GM19463 (cell line): ENCODE data around the gene CLEC19A.

Experiments used
- ATAC-seq: cut with Tn5 transposase; IDR thresholded peaks from one replicate; pipeline ENCODE4 v1.9.1; 2021; ENCODE audit warnings: mild to moderate bottlenecking, moderate library complexity; ENCODE audit not compliant: unreplicated experiment

CLEC19A gene

DNA sequence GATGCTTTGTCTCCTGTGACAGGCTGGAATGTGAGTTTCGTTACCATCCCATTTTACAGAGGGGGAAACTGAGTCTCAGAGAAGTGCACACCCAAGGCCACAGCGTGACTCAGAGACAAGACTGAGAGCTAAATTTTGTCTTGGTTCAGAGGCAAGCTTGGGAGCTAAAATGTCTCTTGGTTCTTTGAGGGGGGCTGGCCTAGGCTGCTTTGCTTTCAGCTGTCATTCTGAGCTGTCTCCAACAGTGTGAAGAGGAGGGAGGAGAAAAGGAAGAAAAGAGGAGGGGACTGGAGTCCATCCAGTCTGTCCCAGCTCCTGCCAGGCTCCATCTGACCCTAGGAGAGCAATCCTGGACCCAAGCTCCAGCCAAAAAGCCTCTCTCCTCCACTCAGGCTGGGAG is at the start of gene CLEC19A:
Gene CLEC19A (plus strand): TSS at position 301 of the 400 bp plus-strand sequence. CDS start 121 bp downstream, outside the sequence.
- no peak for ATAC-seq

DNA sequence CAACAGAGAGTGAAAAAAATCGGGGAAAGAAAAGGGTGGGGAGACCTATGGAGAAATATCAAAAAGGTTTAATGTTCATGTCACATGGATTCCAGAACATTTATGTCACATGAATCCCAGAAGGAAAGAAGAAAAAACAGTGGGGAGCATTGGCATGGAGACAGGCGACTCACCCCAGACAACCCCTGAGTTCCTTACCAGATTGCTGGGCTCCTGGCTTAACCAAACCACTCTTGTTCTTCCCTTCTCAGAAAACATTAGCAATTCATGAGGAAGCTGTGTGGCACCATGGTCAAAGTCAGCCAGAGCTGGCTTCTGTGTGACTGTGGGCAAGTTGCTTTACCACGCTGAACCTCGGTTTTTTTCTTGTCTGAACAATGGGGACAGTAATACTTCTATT is 49.6 kb upstream of the CLEC19A start:
- no peak for ATAC-seq

DNA sequence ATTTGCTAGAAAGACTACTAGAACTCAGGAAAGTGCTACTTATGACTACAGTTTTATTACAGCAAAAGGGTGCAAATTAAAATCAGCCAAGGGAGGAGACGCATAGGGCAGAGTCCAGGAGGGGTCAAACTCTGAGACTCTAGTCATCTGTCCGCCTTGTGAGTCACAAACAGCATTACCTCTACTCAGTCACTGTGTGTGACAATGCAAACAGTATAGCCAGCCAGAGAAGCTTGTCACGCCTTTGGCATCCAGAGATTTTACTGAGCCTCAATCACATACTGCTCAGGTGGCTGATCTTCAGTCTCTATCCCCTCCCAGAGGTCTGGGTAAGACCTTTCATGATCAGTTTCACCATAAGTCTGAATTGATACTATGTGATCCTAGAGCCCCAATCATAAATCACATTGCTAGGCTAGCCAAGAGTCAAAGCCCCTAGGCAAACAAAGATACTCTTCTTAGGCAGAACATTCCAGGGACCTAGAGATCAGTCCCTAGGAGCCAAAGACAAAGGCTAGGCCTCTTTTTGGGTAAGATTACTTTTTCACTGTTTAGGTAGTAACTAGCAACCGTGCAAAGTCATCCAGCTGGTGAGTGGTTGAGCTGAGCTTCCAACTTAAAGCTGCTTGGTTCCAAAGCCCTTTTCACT is 48.8 kb upstream of the CLEC19A start:
- ATAC-seq = no peak

DNA sequence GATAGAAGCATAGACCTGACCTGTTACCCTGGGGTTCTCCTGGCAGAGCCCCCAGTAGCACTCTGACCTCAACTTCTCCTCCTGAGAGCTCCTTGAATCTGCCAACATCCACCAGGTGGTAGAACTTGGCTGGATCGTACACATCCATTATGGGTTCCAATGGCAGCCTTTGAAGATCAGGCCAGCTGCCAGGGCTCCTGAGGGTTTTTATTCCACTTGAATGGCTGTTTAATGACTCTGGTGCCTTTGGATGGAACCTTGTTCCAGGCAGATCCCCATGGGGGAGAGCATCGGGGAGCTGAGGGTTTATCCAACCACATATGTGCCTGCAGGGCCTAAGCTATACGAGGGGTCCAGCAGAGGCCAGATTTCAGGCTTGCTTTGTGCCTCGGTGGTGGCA is 47.1 kb upstream of the CLEC19A start:
- no peak for ATAC-seq

DNA sequence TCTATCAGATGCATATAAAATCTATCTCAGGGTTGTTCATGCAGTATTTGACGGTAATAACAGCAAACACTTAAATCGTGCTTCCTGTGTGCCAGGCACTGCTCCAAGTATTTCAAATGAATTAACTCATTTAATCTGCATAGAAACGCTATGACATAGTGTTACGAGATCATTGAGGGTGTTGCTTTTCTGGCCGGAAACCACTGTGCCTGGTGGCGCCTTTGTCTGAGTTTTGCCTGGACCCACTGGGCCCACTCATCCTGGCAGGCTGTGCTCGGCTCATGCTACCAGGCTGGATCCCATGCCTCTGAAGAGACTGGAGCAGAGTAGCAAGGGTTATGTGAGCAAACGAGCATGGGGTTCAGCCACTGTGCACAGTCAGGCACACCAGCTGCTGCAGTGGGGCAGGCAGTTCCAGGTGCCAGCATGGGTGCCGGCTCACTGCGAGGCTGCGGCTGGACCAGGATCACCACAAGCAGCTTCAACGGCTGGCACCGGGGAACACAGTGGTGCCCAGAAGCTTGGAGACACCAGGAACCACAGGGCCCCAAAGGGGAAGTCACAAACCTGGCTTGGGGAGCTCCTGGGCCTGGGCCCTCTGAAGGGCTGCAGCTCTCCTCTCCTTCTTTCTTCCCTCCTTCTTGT is 45.9 kb upstream of the CLEC19A start:
- no peak for ATAC-seq

DNA sequence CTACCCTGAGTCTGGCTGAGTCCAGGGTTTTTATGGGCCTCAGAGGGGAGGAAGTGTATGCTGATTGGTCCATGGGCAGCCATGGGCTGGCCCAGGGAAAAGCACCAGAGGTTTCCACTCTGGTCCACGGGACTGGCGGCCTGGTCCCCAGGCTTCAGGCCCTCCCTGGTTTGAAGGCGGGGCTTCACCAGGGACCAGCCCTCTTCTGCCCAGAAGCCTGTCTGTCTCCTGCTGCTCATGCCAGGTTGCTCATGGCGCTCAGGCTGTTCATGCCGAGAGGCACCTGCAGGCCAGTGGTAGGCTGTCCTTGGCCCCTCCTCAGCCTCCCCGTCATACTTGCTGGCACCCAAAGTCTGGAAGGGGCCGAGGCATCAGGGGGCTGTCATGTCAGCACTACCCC is 45.0 kb upstream of the CLEC19A start:
- no peak for ATAC-seq

DNA sequence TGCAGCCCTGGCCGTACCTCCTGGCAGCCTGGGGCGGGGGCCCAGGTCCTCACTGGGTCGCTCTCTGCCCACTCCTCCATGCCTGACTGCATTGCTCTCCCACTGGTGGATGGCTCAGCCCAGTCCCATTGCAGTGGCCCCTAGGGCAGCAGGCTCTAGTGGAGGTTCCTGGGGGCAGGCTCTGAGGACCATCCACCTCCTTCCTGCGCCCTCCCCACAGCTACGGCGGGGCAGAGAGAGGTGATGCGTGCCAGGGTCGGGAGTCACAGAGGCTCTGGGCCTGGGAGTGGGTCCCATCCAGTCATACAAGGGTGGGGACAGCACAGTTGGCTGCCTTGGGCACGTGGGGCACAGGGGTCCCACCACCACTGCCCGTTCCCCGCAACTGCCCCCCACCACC is 44.0 kb upstream of the CLEC19A start:
- ATAC-seq = no peak

DNA sequence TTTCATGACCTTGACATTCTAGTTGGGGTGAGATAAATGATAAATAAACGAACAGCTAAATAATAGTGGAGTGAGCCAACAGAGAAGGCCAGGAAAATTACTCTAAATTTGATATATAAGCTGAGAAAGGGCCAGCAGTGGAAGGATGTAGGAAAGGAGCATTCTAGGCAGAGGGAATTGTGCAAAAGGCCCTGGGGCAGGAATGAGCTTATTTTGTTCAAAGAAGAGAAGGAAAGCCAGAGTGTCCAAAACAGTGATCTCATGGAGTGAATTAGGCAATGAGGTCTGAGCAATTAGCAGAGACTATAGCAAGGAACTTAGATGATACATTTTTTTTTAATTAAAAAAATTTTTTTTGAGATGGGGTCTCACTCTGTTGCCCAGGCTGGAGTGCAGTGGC is 43.3 kb upstream of the CLEC19A start:
- ATAC-seq = no peak

DNA sequence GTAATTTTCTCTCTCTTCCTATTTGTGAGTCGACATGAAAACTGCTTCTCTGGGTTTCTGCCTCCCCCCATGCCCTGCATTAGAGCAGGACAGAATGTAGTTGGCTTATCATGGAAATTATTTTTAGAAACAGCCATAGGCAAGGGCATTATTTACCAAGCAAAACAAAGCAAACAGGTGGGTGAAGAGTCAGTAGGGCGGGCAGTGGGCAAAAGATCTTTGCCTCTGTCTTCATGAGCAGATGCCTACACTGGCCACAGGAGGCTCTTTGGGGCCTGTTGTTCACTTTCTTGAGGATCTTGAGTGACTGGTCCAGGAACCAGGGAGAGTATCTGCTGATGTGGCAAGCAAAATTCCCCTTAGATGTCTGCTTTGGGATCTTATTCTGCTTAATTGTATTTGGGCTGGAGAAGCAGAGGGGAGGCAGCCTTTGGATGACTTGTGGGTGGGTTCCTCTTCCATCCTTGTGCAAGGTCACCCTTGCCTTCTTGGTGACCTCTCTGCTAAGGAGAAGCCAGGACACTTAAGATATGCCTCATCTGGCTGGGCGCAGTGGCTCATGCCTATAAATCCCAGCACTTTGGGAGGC is 42.5 kb upstream of the CLEC19A start:
- no peak for ATAC-seq

DNA sequence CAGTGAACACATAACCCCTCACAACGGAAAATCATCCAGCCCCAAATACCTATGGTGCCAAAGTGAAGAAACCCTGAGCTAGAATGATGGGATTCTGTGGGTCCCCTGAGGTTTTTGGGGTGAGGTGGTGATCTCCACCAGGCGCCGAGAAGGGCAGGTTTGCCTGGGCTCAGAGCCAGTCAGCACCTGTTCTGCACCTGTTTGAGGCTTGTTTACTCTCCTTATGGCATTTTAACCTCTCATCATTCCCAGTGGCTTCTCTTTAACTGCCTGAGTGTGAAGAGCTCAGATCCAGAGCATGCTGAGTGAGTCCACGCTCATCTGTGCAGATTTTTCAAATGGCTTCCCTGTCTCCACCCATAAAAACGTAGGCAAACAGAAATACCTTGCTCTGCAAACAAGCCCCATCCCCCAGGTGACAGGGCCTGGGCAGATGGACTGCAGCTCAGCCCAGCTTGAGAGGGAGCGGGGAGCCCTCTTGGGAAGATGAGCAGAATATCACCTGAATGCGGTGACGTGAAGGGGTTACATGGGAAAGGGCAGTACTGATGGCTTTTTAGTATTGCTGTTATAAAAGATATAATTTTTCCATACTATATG is 40.1 kb upstream of the CLEC19A start:
- no peak for ATAC-seq

DNA sequence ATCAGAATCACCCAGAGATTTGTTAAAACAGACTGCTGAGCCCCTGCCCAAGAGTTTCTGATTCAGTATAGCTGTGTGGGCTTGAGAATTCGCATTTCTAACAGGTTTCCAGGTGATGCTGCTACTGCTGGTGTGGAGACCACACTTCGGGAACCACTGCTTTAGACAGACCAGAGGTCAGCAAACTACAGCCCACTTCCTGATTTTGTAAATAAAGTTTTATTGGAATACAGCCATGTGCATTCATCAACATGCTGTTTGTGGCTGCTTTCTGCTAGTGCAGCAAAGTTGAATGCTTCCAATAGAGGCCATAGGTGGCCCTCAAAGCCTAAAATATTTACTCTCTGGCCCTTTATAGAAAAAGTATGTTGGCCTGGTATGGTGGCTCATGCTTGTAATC is 32.6 kb upstream of the CLEC19A start:
- no peak for ATAC-seq

DNA sequence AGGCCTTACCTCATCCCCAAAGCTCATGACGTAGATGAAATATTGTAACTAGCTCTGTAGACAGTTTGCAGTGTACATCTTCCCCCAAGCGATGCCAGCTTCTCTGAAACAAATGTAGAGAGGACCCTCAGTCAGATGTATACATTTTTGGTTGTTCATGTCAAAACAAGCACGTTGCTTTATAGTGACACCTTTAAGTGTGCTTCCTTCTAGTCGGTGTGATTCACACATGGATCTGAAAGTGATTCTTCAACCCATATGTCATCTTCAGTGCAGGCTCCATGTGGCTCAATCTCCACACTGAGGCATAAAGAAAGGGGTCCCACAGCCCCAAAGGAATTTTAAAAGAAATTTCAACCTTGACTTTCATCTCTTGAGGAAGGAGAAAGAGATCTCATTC is 30.9 kb upstream of the CLEC19A start:
- ATAC-seq = no peak

DNA sequence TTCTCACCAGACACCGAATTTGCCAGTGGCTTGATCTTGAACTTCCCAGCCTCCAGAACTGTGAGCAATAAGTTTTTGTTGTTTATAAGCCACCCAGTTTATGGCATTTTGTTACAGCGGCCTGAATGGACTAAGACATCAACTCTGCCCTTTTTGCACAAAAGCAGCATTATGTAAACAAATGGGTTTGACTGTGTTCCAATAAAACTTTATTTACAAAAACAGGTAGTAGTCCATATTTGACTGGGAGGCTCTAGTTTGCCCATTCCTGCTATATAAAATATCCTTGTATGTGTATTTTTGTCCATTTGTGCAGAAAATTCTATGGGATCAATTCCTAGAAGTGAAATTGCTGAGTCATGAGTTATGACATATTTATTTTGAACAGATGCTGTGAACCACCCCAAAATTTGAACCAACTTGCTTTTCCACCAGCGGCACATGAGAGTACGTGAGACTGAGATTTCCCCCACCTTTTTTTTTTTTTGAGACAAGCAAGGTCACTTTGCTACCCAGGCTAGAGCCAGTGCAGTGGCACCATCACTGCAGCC is 21.3 kb upstream of the CLEC19A start:
- no peak for ATAC-seq

DNA sequence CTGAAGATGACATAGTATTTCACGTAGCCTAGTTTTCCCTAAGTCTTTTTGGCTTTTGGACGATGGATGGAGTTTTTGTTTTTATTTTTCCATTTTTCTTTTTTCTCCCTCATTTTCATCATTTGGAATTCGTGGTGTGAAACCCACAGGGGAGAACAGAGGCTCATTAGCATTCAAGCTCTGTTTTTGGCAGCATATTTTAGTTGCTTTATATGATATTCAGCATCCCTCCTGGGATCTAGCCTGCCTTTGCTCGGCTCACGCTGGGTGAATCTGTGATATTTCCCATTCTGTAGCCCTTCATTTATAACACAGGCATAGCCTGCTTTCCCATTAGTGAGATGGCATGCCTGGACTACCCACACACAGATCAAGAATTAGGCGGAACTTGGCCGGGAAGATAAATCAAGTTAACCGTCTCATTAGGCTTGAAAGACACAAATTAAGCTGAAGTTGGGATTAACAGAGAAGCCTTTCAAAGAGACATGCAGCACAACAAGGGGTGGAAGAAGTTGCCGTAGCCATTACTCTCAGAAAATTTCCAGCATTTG is 20.1 kb upstream of the CLEC19A start:
- no peak for ATAC-seq

DNA sequence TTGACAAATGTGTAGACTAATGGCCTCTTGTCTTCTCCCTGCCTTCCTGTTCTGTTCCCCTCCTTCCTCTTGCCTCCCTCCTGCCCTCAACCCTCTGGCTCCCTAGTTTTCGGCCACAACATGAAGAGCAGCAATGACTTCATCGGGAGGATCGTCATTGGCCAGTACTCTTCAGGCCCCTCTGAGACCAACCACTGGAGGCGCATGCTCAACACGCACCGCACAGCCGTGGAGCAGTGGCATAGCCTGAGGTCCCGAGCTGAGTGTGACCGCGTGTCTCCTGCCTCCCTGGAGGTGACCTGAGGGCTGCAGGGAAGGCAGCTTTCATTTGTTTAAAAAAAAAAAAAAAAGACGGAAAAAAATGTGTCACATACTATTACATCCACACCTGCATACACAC is 18.8 kb upstream of the CLEC19A start:
- no peak for ATAC-seq

DNA sequence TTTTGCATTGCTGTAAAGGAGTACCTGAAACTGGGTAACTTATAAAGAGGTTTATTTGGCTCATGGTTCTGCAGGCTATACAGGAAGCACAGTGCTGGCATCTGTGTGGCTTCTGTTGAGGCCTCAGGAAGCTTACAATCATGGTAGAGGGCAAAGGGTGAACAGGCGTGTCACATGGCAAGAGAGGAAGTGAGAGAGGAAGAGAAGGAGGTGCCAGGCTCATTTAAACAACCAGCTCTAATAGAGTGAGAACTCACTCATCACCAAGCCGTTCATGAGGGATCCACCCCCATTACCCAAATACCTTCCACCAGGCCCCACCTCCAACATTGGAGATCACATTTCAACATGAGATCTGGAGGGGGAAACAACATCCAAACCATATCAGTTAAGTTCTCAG is 16.4 kb upstream of the CLEC19A start:
- no peak for ATAC-seq

DNA sequence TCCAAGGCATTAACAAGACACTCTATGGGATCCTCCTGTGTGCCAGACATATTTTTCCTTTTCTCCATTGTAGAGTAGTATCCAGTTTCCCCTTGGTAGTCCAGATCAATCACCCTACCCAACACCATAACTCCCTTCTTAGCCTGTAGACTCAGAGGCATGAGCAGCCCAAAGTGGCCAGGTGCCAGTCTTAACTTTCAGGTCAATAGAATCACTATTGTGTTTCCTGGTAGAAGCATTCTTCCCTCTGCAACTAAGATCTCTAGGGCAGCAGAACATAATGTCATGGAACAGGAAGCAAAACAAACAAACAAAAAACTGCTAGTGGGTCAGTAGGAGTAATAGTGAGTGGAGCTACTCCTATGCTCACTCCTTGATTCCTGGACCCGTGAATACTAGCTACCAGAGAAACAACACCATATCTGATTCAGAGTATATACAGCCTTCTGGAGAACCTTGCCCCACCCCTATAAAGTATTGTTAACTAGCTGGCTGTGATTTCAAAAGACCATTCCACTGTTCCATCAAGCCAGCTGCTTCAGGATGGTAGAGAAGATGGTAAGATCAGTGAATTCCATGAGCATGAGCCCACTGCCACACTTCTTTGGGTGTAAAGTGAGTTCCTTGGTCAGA is 11.2 kb upstream of the CLEC19A start:
- no peak for ATAC-seq

DNA sequence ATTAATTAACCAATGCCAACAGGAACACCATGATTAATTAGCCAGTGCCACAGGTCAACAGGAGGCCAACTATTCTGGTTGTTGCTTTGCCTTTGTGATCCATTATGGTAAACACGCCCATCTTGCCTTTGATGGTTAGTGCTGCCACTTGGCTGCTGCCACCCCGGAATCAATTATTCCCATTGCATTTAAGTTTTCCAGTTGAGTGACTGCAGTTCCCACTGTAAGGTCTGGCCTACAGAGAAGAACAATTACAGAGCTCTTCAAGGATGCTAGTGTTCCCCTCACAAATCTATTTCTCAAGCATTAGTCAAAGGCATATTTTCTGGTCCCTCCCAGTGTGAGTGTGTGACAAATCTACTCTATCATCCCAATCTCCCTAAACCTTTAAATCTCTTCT is 7.1 kb upstream of the CLEC19A start:
- no peak for ATAC-seq

DNA sequence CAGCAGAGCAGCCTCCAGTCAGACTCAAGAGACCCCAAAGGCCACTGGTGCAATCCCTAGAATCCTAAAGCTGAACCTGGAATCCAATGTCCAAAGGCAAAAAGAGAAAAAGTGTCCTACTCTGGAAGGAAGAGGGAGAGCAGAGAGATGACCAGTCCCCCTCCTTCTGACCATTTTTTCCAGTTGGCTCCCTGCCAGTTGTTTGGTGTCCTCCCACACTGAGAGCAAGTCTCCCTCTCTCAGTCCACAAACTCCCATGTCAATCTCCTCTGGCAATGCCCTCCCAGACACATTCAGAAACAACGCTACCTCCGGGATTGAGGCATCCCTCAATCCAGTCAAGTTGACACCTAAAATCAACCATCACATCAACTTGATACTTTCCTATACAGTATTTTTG is 4.3 kb upstream of the CLEC19A start:
- no peak for ATAC-seq

DNA sequence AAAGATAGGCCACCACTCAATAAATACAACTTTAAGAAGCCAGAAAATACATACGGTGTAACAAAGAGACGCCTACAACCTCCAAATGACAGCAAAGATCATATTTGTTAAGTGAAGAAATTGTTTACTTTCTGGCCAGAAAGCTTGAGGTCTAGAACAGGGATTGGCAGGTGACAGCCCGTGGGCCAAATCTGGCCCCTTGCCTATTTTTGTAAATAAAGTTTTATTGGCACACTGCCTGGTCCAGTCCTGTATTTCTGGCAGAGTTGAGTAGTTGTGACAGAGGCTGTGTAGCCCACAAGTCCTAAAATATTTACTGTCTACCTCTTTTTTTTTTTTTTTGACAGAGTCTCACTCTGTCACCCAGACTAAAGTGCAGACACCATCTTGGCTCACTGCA is 3.4 kb upstream of the CLEC19A start:
- ATAC-seq = no peak

DNA sequence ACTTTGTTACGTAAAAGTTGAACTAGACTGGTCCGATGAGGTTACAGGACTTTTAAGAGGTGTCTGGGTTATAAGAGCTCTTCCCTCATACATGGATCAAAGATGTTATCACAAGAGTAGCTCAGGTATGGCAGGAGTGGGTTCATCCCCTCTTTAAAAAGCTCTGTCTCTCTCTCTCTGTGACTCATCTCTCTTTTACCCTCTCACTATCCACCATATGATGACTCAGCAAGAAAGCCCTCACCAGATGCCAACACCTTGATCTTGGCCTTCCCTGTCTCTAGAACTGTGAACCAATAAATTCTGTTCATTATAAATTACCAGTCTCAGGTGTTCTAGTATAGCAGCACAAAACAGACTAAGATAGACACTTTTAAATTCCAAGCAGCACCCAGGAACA is 1.9 kb upstream of the CLEC19A start:
- no peak for ATAC-seq
